H1 (cell line): ENCODE measurements around the gene LAMC3.

ENCODE experiments used
- EGR1 ChIP-seq: IDR thresholded peaks from 2 replicates; pipeline ENCODE4 v1.6.1; 2011; ENCODE audit warnings: low read depth, low read length, borderline replicate concordance
- NRF1 ChIP-seq: IDR thresholded peaks from 2 replicates; pipeline ENCODE4 v1.6.1; 2011; ENCODE audit warnings: mild to moderate bottlenecking, low read depth, low read length, improper control_type of control experiment
- POLR2A ChIP-seq, 2 experiments: IDR thresholded peaks; 1 replicate in 1 of 2; 2 replicates in 1 of 2; pipeline ENCODE4 v1.6.1; 2011; ENCODE audit warnings: low read depth in 2 of 2, low read length in 2 of 2, mild to moderate bottlenecking in 2 of 2; ENCODE audit errors: control extremely low read depth in 1 of 2
- POLR2AphosphoS5 ChIP-seq: IDR thresholded peaks from 2 replicates; pipeline ENCODE4 v1.6.1; 2011; ENCODE audit warnings: low read depth, low read length
- USF2 ChIP-seq: IDR thresholded peaks from 2 replicates; pipeline ENCODE4 v1.6.1; 2011; ENCODE audit warnings: low read length, improper control_type of control experiment
- YY1 ChIP-seq: IDR thresholded peaks from 2 replicates; pipeline ENCODE4 v1.6.1; 2011; ENCODE audit warnings: low read depth, mild to moderate bottlenecking, low read length
- TF ChIP-seq, protein P1 (sequence below), 3 experiments: IDR thresholded peaks; 1 replicate in 2 of 3; 2 replicates in 1 of 3; pipeline versions ENCODE4 v1.5.1 to v1.6.1; 2011; ENCODE audit warnings: low read length in 3 of 3, mild to moderate bottlenecking in 3 of 3, inconsistent platforms in 2 of 3, low read depth in 1 of 3, moderate library complexity in 1 of 3; ENCODE audit not compliant: insufficient read depth in 1 of 3; ENCODE audit errors: control extremely low read depth in 1 of 3

DNA sequence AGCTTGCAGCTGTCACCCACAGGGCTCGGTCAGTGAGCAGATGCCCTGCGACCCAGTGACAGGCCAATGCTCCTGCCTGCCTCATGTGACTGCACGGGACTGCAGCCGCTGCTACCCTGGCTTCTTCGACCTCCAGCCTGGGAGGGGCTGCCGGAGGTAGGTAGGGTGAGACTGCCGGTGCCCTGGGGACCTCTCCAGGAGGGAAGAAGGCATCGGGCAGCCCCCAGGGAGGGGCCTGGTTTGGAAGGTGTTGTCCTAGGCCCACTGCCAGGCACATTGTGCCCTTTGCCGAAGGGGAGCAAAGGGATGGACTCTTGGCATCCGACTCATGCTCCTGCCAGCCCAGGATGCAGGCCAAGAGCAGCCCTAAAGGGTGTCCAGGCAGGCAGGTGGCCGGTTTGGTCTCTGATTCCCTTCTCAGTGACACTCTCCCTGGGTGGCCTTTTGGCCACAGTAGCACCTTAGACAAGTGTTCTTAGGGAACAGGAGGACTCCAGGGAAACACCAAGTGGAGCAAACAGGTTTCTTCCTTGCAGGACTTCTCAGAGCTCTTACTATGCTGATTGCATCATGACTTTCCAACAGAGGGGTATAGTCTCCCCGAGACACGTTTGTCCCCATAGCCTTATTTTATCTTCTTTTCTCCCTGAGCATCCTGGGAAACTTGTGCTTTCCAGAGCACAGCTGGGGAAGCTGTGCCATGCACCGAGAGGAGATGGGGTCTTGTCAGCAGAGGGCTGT lies 59.3 kb downstream of the LAMC3 start:
- TF ChIP-seq USF2: no peak
- TF ChIP-seq POLR2A (IDR thresholded peaks at IDR 0.05; ENCODE audit: control extremely low read depth in 1 of 2, low read depth in 2 of 2, low read length in 2 of 2): no peak
- TF ChIP-seq, protein P1, sequence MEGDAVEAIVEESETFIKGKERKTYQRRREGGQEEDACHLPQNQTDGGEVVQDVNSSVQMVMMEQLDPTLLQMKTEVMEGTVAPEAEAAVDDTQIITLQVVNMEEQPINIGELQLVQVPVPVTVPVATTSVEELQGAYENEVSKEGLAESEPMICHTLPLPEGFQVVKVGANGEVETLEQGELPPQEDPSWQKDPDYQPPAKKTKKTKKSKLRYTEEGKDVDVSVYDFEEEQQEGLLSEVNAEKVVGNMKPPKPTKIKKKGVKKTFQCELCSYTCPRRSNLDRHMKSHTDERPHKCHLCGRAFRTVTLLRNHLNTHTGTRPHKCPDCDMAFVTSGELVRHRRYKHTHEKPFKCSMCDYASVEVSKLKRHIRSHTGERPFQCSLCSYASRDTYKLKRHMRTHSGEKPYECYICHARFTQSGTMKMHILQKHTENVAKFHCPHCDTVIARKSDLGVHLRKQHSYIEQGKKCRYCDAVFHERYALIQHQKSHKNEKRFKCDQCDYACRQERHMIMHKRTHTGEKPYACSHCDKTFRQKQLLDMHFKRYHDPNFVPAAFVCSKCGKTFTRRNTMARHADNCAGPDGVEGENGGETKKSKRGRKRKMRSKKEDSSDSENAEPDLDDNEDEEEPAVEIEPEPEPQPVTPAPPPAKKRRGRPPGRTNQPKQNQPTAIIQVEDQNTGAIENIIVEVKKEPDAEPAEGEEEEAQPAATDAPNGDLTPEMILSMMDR (IDR thresholded peaks at IDR 0.05; ENCODE audit: control extremely low read depth in 1 of 3, insufficient read depth in 1 of 3, low read depth in 1 of 3, low read length in 3 of 3): no peak
- no peak for TF ChIP-seq YY1
- no peak for TF ChIP-seq NRF1
- no peak for TF ChIP-seq POLR2AphosphoS5
- no peak for TF ChIP-seq EGR1
